Measurements from ENCODE around the gene SLC66A2.

SLC66A2 gene

DNA sequence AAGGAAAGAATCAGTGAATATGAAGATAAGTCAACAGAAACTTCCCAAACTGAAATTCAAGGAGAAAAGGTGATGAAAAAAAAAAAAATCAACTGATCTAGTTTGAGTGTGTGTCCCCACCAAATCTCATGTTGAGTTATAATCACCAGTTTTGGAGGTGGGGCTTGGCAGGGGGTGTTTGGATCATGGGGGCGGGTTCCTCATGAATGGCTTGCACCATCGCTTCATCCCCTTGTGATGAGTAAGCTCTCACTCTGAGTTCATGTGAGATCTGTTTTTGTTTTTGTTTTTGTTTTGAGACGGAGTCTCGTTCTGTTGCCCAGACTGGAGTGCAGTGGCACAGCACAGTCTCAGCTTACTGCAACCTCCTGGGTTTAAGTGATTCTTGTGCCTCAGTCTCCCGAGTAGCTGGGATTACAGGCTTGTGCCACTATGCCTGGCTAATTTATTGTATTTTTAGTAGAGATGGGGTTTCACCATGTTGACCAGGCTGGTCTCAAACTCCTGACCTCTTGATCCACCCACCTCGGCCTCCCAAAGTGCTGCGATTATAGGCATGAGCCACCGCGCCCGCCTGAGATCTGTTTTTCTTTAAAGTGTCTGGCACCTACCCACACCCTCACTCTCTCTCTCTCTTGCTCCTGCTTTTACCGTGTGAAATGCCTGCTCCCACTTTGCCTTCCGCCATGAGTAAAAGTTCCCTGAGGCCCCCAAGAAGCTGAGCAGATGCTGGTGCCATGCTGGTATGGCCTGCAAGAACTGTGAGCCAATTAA, 4.0 kb upstream of the SLC66A2 start:
- H3K27me3 ChIP-seq (ENCODE audit: control insufficient read depth, insufficient read depth, low read length) = no peaks in the 10 kb centered on the region
- H3K9ac ChIP-seq (ENCODE audit: low read length) = no peak overlapping the region
- H3K27ac ChIP-seq (ENCODE audit: low read depth, low read length) = no peak overlapping the region
- no peaks in the 10 kb centered on the region for H3K36me3 ChIP-seq (ENCODE audit: control insufficient read depth, insufficient read depth, low read length)
- no peak overlapping the region for H3K4me3 ChIP-seq (ENCODE audit: low read length)
- H3K4me1 ChIP-seq (ENCODE audit: control insufficient read depth, insufficient read depth, low read length) = peaks cover under 1% of the 10 kb centered on the region

DNA sequence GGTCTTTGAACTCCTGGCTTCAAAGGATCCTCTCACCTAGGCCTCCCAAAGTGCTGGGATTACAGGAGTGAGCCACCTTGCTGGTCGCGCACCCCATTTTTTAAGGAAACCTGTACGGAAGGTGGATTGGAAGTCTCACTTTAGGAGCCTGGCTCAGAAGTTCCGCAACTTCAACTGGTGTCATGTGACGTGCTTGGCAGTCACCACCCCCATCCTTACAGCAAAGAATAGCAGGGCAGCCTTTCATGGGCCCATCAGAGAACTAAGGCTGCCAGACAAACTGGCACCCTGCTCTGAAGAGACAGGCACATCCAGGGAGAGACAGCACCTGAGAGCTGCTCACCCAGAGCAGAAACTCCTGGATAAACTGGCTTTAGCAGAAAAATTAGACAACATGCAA, 3.3 kb upstream of the SLC66A2 start:
- Histone ChIP-seq H3K4me3 (ENCODE audit: low read length) (no peak overlapping the region), H3K27me3 (ENCODE audit: control insufficient read depth, insufficient read depth, low read length) (no peaks in the 10 kb centered on the region), H3K36me3 (ENCODE audit: control insufficient read depth, insufficient read depth, low read length) (no peaks in the 10 kb centered on the region), H3K4me1 (ENCODE audit: control insufficient read depth, insufficient read depth, low read length) (peaks cover 4% of the 10 kb centered on the region), H3K9ac (ENCODE audit: low read length) (no peak overlapping the region), H3K27ac (ENCODE audit: low read depth, low read length) (no peak overlapping the region)

DNA sequence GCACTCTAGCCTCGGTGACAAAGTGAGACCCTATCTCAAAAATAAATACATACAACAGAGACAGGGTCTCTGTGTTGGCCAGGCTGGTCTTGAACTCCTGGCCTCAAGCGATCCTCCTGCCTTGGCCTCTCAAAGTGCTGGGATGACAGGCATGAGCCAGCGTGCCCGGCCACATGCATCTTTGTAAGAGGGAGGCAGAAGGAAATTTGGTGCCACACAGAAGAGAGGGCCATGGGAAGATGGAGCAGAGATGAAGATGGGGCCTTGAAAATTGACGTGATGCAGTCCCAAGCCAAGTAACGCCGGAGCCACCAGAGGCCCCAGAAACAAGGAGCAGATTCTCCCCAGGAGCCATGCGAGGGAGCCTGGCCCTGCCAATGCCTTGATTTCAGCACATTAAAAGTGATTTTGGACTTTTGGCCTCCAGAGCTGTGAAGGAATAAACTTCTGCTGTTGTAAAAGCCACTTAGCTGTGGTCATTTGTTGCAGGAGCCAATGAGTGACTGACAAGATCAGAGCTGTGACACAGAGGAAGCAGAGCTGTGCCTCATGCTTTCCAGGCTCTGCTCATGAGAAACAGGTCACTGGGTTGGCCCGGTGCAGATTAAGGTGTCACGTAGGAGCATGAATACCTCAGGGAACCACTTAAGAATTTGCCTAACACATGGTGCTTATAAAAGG, 2.7 kb upstream of the SLC66A2 start:
- H3K4me1 ChIP-seq (ENCODE audit: control insufficient read depth, insufficient read depth, low read length) = peaks cover 6% of the 10 kb centered on the region
- no peaks in the 10 kb centered on the region for H3K27me3 ChIP-seq (ENCODE audit: control insufficient read depth, insufficient read depth, low read length)
- H3K36me3 ChIP-seq (ENCODE audit: control insufficient read depth, insufficient read depth, low read length) = no peaks in the 10 kb centered on the region
- H3K4me3 ChIP-seq (ENCODE audit: low read length) = no peak overlapping the region
- no peak overlapping the region for H3K9ac ChIP-seq (ENCODE audit: low read length)
- H3K27ac ChIP-seq (ENCODE audit: low read depth, low read length) = no peak overlapping the region

DNA sequence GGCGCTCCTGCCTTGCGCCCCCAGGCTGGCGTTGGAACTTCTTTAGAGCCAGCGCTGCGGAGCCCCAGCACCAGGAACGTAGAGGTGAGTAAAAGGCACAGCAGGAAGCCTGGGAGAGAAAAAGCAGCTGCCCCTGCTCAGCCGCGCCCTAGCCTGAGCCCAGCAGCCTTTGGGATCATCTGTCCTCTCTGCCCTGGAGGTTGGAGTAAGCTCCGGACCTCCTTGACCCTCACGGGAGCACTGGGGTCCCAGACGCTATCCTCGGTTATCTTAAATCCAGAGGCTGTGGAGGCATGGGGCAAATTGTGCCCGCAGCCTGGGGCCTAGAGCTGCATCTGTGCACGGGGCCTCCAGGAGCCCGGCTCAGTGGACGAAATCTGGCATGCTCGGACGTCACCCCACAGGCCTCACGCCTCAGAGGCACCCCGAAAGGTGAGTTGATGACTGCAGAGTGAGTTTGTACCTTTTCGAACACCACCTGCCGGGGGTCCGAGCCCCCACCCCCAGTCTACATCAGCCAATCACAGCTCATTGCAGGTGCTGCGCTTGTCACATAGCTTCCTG, 1.6 kb upstream of the SLC66A2 start:
- no peak overlapping the region for H3K9ac ChIP-seq (ENCODE audit: low read length)
- H3K27ac ChIP-seq (ENCODE audit: low read depth, low read length) = no peak overlapping the region
- H3K27me3 ChIP-seq (ENCODE audit: control insufficient read depth, insufficient read depth, low read length) = no peaks in the 10 kb centered on the region
- no peaks in the 10 kb centered on the region for H3K36me3 ChIP-seq (ENCODE audit: control insufficient read depth, insufficient read depth, low read length)
- no peak overlapping the region for H3K4me3 ChIP-seq (ENCODE audit: low read length)
- peaks cover 8% of the 10 kb centered on the region for H3K4me1 ChIP-seq (ENCODE audit: control insufficient read depth, insufficient read depth, low read length)

- Histone ChIP-seq H3K36me3 (ENCODE audit: control insufficient read depth, insufficient read depth, low read length) (no peaks in the 10 kb centered on the region), H3K27me3 (ENCODE audit: control insufficient read depth, insufficient read depth, low read length) (no peaks in the 10 kb centered on the region), H3K4me3 (ENCODE audit: low read length) (peak overlapping the region; percentile 78), H3K9ac (ENCODE audit: low read length) (no peak overlapping the region), H3K27ac (ENCODE audit: low read depth, low read length) (no peak overlapping the region), H3K4me1 (ENCODE audit: control insufficient read depth, insufficient read depth, low read length) (peaks cover 8% of the 10 kb centered on the region)
These were observed 1.1 kb upstream of the SLC66A2 start for GRCh38 chr18:79952456-79952995.

DNA sequence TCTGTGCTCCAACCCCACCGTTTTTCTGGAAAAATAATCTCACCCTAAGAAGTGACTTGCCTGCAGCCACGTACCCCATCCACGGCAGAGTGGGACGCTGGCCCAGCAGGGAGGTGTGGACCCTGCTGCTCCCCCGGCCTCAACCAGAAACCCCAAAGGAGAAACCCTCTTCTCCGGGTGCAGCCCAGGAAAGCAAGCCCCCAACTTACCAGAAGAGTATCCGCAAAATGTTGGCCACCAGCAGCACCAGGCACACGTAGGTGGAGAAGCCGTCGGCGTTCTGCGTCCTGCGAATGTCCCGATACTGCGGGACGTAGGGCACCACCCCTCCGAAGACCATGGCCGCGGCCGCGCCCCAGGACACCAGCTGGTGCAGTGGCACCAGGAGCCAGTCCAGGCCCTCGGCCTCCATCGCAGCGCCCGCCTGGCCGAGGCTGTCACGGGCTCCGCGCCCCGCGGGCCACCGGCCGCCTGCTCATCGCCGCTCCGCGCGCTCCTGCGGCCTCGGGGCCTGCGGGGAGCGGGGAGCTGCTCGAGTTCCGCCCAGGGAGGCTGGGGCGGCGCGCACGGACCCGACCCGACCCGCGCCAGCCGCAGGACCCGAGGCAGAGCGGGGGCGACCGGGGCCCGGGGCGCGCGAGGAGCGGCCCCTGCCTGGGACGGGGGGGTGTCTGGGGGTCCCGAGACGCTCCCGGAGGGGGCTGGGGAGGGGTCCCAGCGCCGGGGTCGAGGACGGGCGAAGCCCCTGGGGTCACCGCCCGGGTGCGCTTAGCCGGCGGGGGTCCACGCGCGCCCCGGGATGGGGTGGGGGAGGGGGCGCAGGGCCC, 725 bp downstream of the SLC66A2 start:
- H3K9ac ChIP-seq (ENCODE audit: low read length) = peak overlapping the region; percentile 66
- no peaks in the 10 kb centered on the region for H3K27me3 ChIP-seq (ENCODE audit: control insufficient read depth, insufficient read depth, low read length)
- peak overlapping the region; percentile 55 for H3K27ac ChIP-seq (ENCODE audit: low read depth, low read length)
- peaks cover 8% of the 10 kb centered on the region for H3K4me1 ChIP-seq (ENCODE audit: control insufficient read depth, insufficient read depth, low read length)
- peaks cover 1% of the 10 kb centered on the region for H3K36me3 ChIP-seq (ENCODE audit: control insufficient read depth, insufficient read depth, low read length)
- peak overlapping the region; percentile 81 for H3K4me3 ChIP-seq (ENCODE audit: low read length)

DNA sequence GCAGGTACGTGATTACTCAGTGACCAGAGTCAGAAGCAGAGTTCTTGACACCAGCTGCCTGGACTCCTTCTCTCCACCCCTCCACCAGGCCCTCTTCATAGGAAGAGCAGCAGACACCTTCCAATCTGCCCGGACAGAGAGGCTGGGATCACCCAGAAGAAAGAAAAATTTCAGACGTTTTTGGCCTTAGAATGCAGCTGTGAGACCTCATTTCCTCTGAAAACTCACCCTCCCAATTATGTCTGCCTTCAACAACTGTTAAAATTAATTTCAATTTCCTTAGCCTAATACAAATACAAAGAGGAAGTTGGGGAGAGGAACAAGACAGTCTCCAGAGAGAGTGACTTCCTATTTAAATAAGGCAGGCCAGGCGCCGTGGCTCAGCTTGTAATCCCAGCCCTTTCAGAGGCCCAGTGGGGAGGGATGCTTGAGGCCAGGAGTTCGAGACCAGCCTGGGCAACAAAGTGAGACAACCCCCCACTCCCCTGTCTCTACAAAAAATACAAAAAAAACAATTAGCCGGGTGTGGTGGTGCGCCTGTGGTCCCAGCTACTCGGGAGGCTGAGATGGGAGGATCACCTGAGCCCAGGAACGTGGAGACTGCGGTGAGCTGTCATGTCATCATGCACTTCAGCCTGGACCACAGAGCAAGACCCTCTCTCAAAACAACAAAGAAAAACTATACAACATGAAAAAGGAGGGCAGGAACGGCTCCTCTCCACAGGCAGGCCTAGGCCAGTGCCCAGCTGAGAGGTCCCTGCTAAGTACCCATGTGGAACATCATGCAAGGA, 1.6 kb downstream of the SLC66A2 start:
- Histone ChIP-seq H3K4me1 (ENCODE audit: control insufficient read depth, insufficient read depth, low read length) (peaks cover 8% of the 10 kb centered on the region), H3K4me3 (ENCODE audit: low read length) (peak overlapping the region; percentile 81), H3K27ac (ENCODE audit: low read depth, low read length) (no peak overlapping the region), H3K27me3 (ENCODE audit: control insufficient read depth, insufficient read depth, low read length) (no peaks in the 10 kb centered on the region), H3K36me3 (ENCODE audit: control insufficient read depth, insufficient read depth, low read length) (peaks cover 3% of the 10 kb centered on the region), H3K9ac (ENCODE audit: low read length) (no peak overlapping the region)

- Histone ChIP-seq H3K27me3 (ENCODE audit: control insufficient read depth, insufficient read depth, low read length) (no peaks in the 10 kb centered on the region), H3K4me1 (ENCODE audit: control insufficient read depth, insufficient read depth, low read length) (peaks cover 8% of the 10 kb centered on the region), H3K9ac (ENCODE audit: low read length) (no peak overlapping the region), H3K36me3 (ENCODE audit: control insufficient read depth, insufficient read depth, low read length) (peaks cover 3% of the 10 kb centered on the region), H3K27ac (ENCODE audit: low read depth, low read length) (no peak overlapping the region), H3K4me3 (ENCODE audit: low read length) (no peak overlapping the region)
These were observed 2.6 kb downstream of the SLC66A2 start for GRCh38 chr18:79948719-79949411.

- no peak overlapping the region for H3K9ac ChIP-seq (ENCODE audit: low read length)
- peaks cover 8% of the 10 kb centered on the region for H3K4me1 ChIP-seq (ENCODE audit: control insufficient read depth, insufficient read depth, low read length)
- H3K27ac ChIP-seq (ENCODE audit: low read depth, low read length) = no peak overlapping the region
- H3K4me3 ChIP-seq (ENCODE audit: low read length) = no peak overlapping the region
- H3K36me3 ChIP-seq (ENCODE audit: control insufficient read depth, insufficient read depth, low read length) = peaks cover 3% of the 10 kb centered on the region
- H3K27me3 ChIP-seq (ENCODE audit: control insufficient read depth, insufficient read depth, low read length) = no peaks in the 10 kb centered on the region
These were observed 3.4 kb downstream of the SLC66A2 start for GRCh38 chr18:79947881-79948610.

DNA sequence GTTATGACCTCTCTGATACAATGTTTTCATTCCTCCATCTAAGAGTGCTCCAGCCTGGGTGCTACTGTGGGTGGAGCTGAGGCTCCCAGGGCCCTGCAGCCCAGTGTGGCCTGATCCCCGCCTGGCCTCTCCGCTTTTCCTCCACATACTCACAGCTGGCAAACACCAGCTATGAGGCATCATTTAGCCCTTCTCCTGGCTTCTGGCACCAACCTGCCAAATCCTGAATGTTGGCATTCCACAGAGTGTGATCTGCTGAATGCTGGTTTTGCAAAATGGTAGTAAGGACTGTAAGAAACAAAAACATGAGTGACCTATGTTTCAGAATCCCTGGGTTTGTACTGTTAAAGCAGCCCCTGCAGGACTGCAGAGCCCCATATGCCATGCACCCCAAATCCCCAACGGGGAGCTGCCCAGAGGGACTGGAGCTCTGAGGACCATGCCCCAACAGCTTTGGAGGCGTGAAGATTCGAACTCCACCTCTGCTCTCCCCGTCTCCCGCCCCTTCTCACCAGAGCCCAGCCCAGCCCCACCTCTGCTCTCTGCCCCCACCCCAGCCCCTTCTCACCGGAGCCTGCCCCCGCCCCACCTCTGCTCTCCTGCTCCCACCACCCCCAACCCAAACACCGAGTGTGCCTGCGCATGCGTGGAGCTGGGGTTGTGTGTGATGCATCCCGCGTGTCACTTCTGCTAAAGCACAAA, 4.2 kb downstream of the SLC66A2 start:
- Histone ChIP-seq H3K9ac (ENCODE audit: low read length) (no peak overlapping the region), H3K27ac (ENCODE audit: low read depth, low read length) (no peak overlapping the region), H3K4me1 (ENCODE audit: control insufficient read depth, insufficient read depth, low read length) (peaks cover 8% of the 10 kb centered on the region), H3K36me3 (ENCODE audit: control insufficient read depth, insufficient read depth, low read length) (peaks cover 7% of the 10 kb centered on the region), H3K4me3 (ENCODE audit: low read length) (no peak overlapping the region), H3K27me3 (ENCODE audit: control insufficient read depth, insufficient read depth, low read length) (no peaks in the 10 kb centered on the region)

Measured in rectal smooth muscle tissue (tissue), 1 donor.